Measurements from ENCODE around the gene NOM1. TPM values are rescaled to one million over a fixed set of nuclear protein-coding genes. Genes with fewer than 3 reads are reported as not detected.

The NOM1 gene
- total RNA-seq, 1 experiment from 2014 or later = 30.3 TPM

DNA sequence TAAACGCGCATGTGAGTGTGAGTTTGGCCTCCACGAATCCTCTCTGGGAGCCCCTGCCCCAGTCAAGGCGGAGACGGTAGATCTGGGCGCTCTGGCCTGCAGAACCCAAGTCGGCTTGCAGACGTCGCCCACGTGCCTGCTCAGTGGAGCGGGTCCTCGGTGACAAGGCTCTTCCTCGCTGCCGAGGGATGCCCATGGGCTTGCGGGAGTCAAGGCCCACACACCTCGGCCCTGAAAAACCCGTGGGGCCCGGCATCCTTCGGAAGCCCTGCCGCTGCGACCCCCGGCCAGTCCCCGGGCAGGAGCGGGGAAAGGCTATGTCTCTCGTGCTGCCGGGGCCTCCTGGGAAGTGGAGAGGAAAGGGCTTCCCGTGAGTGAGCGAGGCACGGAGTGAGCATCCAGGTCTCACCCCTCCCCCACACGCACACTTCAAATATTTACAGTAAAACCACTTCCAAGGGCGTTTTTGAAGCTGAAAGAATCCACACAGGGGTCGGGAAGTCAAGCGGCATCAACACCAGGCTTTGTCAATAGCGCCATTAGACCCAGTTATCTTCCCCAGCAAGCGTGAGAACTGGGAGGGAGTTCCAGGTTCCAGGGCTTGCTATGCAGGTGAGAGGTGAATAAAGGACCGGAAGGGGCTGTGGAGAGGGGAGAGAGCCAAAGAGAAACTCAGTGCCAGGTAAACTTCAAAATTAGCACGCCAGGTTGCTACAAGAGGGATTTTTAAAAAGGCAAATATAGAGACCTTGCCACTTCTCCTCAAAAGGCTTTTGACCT lies 62.0 kb downstream of the NOM1 start:
- in situ Hi-C loops (cut with HindIII; ENCODE audit: low pct_unique_long_range_greater_than_20kb, low sequenced_read_pairs) = no loop called here
- Histone ChIP-seq H3K27ac (ENCODE audit: low read length) (peak overlapping the region; percentile 59), H3K9me3 (ENCODE audit: control insufficient read depth, insufficient read depth, low read depth, low read length) (no peaks in the 10 kb centered on the region), H3K27me3 (ENCODE audit: control insufficient read depth, insufficient read depth, low read length) (no peaks in the 10 kb centered on the region), H3K4me3 (ENCODE audit: low read depth in 2 of 2, low read length in 2 of 2) (peak overlapping the region; percentile 62 to 75), H3K4me1 (ENCODE audit: control insufficient read depth, insufficient read depth, low read length) (peaks cover 15% of the 10 kb centered on the region), H3K36me3 (ENCODE audit: control insufficient read depth, insufficient read depth, low read length) (peaks cover 3% of the 10 kb centered on the region; the same call in 1 of the 2 replicates)
- CTCF ChIA-PET = interaction anchor here (0.6 kb wide), 1 partner anchor 328 kb away, joined by 3 read pairs; no protein-coding TSS in a partner anchor
- TF ChIP-seq SIN3A (IDR thresholded peaks at IDR 0.05; ENCODE audit: borderline replicate concordance, insufficient read depth, low read depth, low read length) = no peak
- TF ChIP-seq POLR2AphosphoS5 (IDR thresholded peaks at IDR 0.05; ENCODE audit: low read depth, low read length) = no peak
- TF ChIP-seq, protein P1, sequence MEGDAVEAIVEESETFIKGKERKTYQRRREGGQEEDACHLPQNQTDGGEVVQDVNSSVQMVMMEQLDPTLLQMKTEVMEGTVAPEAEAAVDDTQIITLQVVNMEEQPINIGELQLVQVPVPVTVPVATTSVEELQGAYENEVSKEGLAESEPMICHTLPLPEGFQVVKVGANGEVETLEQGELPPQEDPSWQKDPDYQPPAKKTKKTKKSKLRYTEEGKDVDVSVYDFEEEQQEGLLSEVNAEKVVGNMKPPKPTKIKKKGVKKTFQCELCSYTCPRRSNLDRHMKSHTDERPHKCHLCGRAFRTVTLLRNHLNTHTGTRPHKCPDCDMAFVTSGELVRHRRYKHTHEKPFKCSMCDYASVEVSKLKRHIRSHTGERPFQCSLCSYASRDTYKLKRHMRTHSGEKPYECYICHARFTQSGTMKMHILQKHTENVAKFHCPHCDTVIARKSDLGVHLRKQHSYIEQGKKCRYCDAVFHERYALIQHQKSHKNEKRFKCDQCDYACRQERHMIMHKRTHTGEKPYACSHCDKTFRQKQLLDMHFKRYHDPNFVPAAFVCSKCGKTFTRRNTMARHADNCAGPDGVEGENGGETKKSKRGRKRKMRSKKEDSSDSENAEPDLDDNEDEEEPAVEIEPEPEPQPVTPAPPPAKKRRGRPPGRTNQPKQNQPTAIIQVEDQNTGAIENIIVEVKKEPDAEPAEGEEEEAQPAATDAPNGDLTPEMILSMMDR (IDR thresholded peaks at IDR 0.05) = no peak
- TF ChIP-seq, protein P2, sequence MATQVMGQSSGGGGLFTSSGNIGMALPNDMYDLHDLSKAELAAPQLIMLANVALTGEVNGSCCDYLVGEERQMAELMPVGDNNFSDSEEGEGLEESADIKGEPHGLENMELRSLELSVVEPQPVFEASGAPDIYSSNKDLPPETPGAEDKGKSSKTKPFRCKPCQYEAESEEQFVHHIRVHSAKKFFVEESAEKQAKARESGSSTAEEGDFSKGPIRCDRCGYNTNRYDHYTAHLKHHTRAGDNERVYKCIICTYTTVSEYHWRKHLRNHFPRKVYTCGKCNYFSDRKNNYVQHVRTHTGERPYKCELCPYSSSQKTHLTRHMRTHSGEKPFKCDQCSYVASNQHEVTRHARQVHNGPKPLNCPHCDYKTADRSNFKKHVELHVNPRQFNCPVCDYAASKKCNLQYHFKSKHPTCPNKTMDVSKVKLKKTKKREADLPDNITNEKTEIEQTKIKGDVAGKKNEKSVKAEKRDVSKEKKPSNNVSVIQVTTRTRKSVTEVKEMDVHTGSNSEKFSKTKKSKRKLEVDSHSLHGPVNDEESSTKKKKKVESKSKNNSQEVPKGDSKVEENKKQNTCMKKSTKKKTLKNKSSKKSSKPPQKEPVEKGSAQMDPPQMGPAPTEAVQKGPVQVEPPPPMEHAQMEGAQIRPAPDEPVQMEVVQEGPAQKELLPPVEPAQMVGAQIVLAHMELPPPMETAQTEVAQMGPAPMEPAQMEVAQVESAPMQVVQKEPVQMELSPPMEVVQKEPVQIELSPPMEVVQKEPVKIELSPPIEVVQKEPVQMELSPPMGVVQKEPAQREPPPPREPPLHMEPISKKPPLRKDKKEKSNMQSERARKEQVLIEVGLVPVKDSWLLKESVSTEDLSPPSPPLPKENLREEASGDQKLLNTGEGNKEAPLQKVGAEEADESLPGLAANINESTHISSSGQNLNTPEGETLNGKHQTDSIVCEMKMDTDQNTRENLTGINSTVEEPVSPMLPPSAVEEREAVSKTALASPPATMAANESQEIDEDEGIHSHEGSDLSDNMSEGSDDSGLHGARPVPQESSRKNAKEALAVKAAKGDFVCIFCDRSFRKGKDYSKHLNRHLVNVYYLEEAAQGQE (IDR thresholded peaks at IDR 0.05; ENCODE audit: insufficient read depth in 1 of 2, low read depth in 2 of 2, low read length in 1 of 2) = no peak
- no peak for TF ChIP-seq TCF7L2 (IDR thresholded peaks at IDR 0.05; ENCODE audit: low read depth, low read length)
- ATAC-seq = peak; percentile 14
- no peak for DNase-seq (ENCODE audit: low read depth, low spot score)
- intact Hi-C loops (cut with micrococcal nuclease; ENCODE audit: unreplicated experiment) = no loop called here
- POLR2A ChIA-PET = no interaction called here
- BruUV-seq (replicated peaks) = no TSS peak

DNA sequence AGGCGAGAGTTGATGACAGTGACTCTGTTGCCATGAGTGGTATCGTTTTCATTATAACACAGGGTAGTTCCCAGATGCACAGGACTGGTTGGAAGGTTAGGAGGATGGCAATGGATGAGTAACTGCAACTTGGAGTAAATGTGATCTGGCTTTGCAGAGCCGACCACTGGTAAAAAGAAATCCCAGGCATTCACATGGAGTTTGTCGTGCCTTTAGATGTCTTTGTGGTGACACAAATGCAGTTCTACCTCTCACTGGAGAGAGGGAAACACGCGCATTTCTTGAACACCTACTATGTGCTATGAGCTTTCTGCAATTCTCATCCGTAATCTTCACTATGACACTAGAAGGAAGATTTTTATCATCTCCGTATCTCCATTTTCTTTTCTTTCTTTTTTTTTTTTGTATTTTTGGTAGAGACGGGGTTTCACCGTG lies 62.6 kb downstream of the NOM1 start:
- Histone ChIP-seq H3K9me3 (ENCODE audit: control insufficient read depth, insufficient read depth, low read depth, low read length) (no peaks in the 10 kb centered on the region), H3K27me3 (ENCODE audit: control insufficient read depth, insufficient read depth, low read length) (no peaks in the 10 kb centered on the region), H3K4me3 (ENCODE audit: low read depth in 2 of 2, low read length in 2 of 2) (peak overlapping the region in 1 of 2 experiments; percentile 75; a peak in 1 of 4 replicates), H3K36me3 (ENCODE audit: control insufficient read depth, insufficient read depth, low read length) (peaks cover 3% of the 10 kb centered on the region; the same call in 1 of the 2 replicates), H3K4me1 (ENCODE audit: control insufficient read depth, insufficient read depth, low read length) (peaks cover 15% of the 10 kb centered on the region), H3K27ac (ENCODE audit: low read length) (no peak overlapping the region)
- TF ChIP-seq, protein P1 (IDR thresholded peaks at IDR 0.05) = no peak
- no peak for TF ChIP-seq TCF7L2 (IDR thresholded peaks at IDR 0.05; ENCODE audit: low read depth, low read length)
- no peak for TF ChIP-seq SIN3A (IDR thresholded peaks at IDR 0.05; ENCODE audit: borderline replicate concordance, insufficient read depth, low read depth, low read length)
- TF ChIP-seq, protein P2 (IDR thresholded peaks at IDR 0.05; ENCODE audit: insufficient read depth in 1 of 2, low read depth in 2 of 2, low read length in 1 of 2) = no peak
- TF ChIP-seq POLR2AphosphoS5 (IDR thresholded peaks at IDR 0.05; ENCODE audit: low read depth, low read length) = no peak
- no peak for ATAC-seq
- DNase-seq (ENCODE audit: low read depth, low spot score) = no peak
- in situ Hi-C loops (cut with HindIII; ENCODE audit: low pct_unique_long_range_greater_than_20kb, low sequenced_read_pairs) = no loop called here
- POLR2A ChIA-PET = interaction anchor here (0.7 kb wide), 1 partner anchor 15 kb away, joined by 3 read pairs; no protein-coding TSS in a partner anchor
- intact Hi-C loops (cut with micrococcal nuclease; ENCODE audit: unreplicated experiment) = no loop called here
- CTCF ChIA-PET = interaction anchor here (0.7 kb wide), 1 partner anchor 63 kb away, joined by 6 read pairs; no protein-coding TSS in a partner anchor
- BruUV-seq (replicated peaks) = no TSS peak

Data from Panc1 (cell line).